Endodermal cell (in vitro differentiated cells): ENCODE measurements around the gene NFE2L3. TPM values are rescaled to one million over a fixed set of nuclear protein-coding genes. Genes with fewer than 3 reads are reported as not detected.

Experiments
- DNase-seq: peaks from one replicate; pipeline ENCODE4 v3.0.0-alpha.2; 2017
- H3K27ac ChIP-seq: 2 replicates; pipeline ENCODE4 v1.5.1; 2013; ENCODE audit warnings: mild to moderate bottlenecking, low read depth, low read length, moderate library complexity
- H3K27me3 ChIP-seq: 2 replicates; pipeline ENCODE4 v1.6.1; 2013; ENCODE audit warnings: mild to moderate bottlenecking, low read length, moderate library complexity; ENCODE audit not compliant: insufficient read depth, control insufficient read depth, poor library complexity, severe bottlenecking
- H3K36me3 ChIP-seq: 2 replicates; pipeline ENCODE4 v1.7.0; 2013; ENCODE audit warnings: mild to moderate bottlenecking, low read length, moderate library complexity; ENCODE audit not compliant: control insufficient read depth, insufficient read depth
- H3K4me1 ChIP-seq: one replicate; pipeline ENCODE4 v1.7.0; 2013; ENCODE audit warnings: low read length; ENCODE audit not compliant: control insufficient read depth, insufficient read depth
- H3K4me3 ChIP-seq: 2 replicates; pipeline ENCODE4 v1.5.1; 2013; ENCODE audit warnings: mild to moderate bottlenecking, low read length, moderate library complexity
- H3K9ac ChIP-seq: 2 replicates; pipeline ENCODE4 v1.6.1; 2013; ENCODE audit warnings: mild to moderate bottlenecking, low read length, moderate library complexity; ENCODE audit not compliant: poor library complexity, severe bottlenecking; ENCODE audit errors: extremely low read depth
- H3K9me3 ChIP-seq: 2 replicates; pipeline ENCODE4 v1.6.1; 2013; ENCODE audit warnings: mild to moderate bottlenecking, low read length, moderate library complexity; ENCODE audit not compliant: control insufficient read depth
- H3K27ac Mint-ChIP-seq: 2 replicates; pipeline ENCODE4 v1.8.0; 2020; ENCODE audit warnings: mixed read lengths
- H3K27me3 Mint-ChIP-seq: 2 replicates; pipeline ENCODE4 v1.8.0; 2021; ENCODE audit warnings: mild to moderate bottlenecking, mixed read lengths; ENCODE audit not compliant: insufficient read depth
- H3K36me3 Mint-ChIP-seq: 2 replicates; pipeline ENCODE4 v1.8.0; 2020; ENCODE audit warnings: low read depth, mixed read lengths
- H3K4me1 Mint-ChIP-seq: 2 replicates; pipeline ENCODE4 v1.8.0; 2020; ENCODE audit warnings: mixed read lengths
- H3K4me3 Mint-ChIP-seq: 2 replicates; pipeline ENCODE4 v1.8.0; 2020; ENCODE audit warnings: mild to moderate bottlenecking, moderate library complexity, mixed read lengths
- H3K9me3 Mint-ChIP-seq: 2 replicates; pipeline ENCODE4 v1.8.0; 2020; ENCODE audit warnings: mild to moderate bottlenecking, mixed read lengths
- CTCF ChIP-seq: fragments of 200-600 bp; sonication (generic); conservative IDR thresholded peaks from 2 replicates; pipeline ENCODE4 v1.5.0; 2021; ENCODE audit warnings: antibody characterized with exemption, mild to moderate bottlenecking
- WGBS, 2 experiments: methylation state at CpG; one replicate each; pipeline versions ENCODE4 v1.1.5 to v1.1.7; 2013; ENCODE audit warnings: missing lambda C conversion rate in 2 of 2, mixed read lengths in 1 of 2; ENCODE audit not compliant: insufficient coverage in 1 of 2, insufficient read length in 1 of 2; 5-methylcytosine and 5-hydroxymethylcytosine counted together
- total RNA-seq, 2 donors: library from RNA; stranded (reverse); fragmentation: NEBNext Ultra II Directional in 1 of 2; extraction: Animal tissue kit (Norgen Biotek cat#: 25700) in 1 of 2; gene quantifications; 2 replicates in 1 of 2; 3 replicates in 1 of 2; pipeline ENCODE4 v1.2.1, GENCODE V29; 2021

Gene NFE2L3
- total RNA-seq, 2 donors from 2014 or later = 20.2 to 48.4 TPM

- Mint-ChIP-seq H3K27ac (peak overlapping the region; percentile 4), H3K9me3 (no peaks in the 10 kb centered on the region), H3K4me1 (peaks cover 9% of the 10 kb centered on the region), H3K4me3 (no peak overlapping the region), H3K27me3 (no peaks in the 10 kb centered on the region), H3K36me3 (peaks cover 28% of the 10 kb centered on the region)
- Histone ChIP-seq H3K27me3 (no peaks in the 10 kb centered on the region), H3K4me1 (no peaks in the 10 kb centered on the region), H3K27ac (no peak overlapping the region), H3K36me3 (peaks cover 40% of the 10 kb centered on the region), H3K9me3 (no peaks in the 10 kb centered on the region), H3K9ac (no peak overlapping the region), H3K4me3 (no peak overlapping the region)
- no peak for DNase-seq
- WGBS, 2 experiments = 90 to 95% methylated on average over 5 to 10 of the region's 10 CpGs
- no peak for TF ChIP-seq CTCF
Measured at GRCh38 chr7:26185131-26185843, 33.3 kb downstream of the NFE2L3 start.

GRCh38 chr7:26185844-26186180, 33.8 kb downstream of the NFE2L3 start:
- Histone ChIP-seq H3K27ac (no peak overlapping the region), H3K4me3 (no peak overlapping the region), H3K36me3 (peaks cover 45% of the 10 kb centered on the region), H3K9me3 (no peaks in the 10 kb centered on the region), H3K27me3 (no peaks in the 10 kb centered on the region), H3K4me1 (no peaks in the 10 kb centered on the region), H3K9ac (no peak overlapping the region)
- H3K4me3 Mint-ChIP-seq = no peak overlapping the region
- no peak for TF ChIP-seq CTCF
- peaks cover 4% of the 10 kb centered on the region for H3K4me1 Mint-ChIP-seq
- H3K27me3 Mint-ChIP-seq = no peaks in the 10 kb centered on the region
- H3K9me3 Mint-ChIP-seq = no peaks in the 10 kb centered on the region
- 97 to 100% methylated on average over 1 of the region's 1 CpG for WGBS, 2 experiments
- no peak overlapping the region for H3K27ac Mint-ChIP-seq
- no peak for DNase-seq
- H3K36me3 Mint-ChIP-seq = peaks cover 32% of the 10 kb centered on the region

- H3K27me3 ChIP-seq = no peaks in the 10 kb centered on the region
- no peak overlapping the region for H3K4me3 ChIP-seq
- Mint-ChIP-seq H3K4me3 (no peak overlapping the region), H3K27ac (peak overlapping the region; percentile 56), H3K9me3 (no peaks in the 10 kb centered on the region), H3K36me3 (peaks cover 38% of the 10 kb centered on the region), H3K4me1 (no peaks in the 10 kb centered on the region), H3K27me3 (no peaks in the 10 kb centered on the region)
- DNase-seq = no peak
- no peak overlapping the region for H3K27ac ChIP-seq
- H3K9me3 ChIP-seq = no peaks in the 10 kb centered on the region
- 97 to 100% methylated on average over 2 to 5 of the region's 5 CpGs for WGBS, 2 experiments
- no peak overlapping the region for H3K9ac ChIP-seq
- no peaks in the 10 kb centered on the region for H3K4me1 ChIP-seq
- no peak for TF ChIP-seq CTCF
- H3K36me3 ChIP-seq = peaks cover 54% of the 10 kb centered on the region
Measured at GRCh38 chr7:26186364-26187311, 34.6 kb downstream of the NFE2L3 start.
